Fibroblast of gingiva (primary cell): ENCODE data around the gene AUNIP.

ENCODE experiments used
- DNase-seq: peaks from one replicate; pipeline ENCODE4 v3.0.0-alpha.2; 2011; ENCODE audit warnings: low read depth

AUNIP gene

GRCh38 chr1:25858906-25859789 lies at the start of gene AUNIP:
Gene AUNIP, minus strand, starts transcription at chr1:25859457. Its CDS starts 100 bp downstream, at chr1:25859357.
- DNase-seq: peak; percentile 85

GRCh38 chr1:25909040-25909439 lies 49.8 kb upstream of the AUNIP start:
- DNase-seq: no peak

- DNase-seq: no peak
Measured at GRCh38 chr1:25908161-25908560, 48.9 kb upstream of the AUNIP start.

- DNase-seq: no peak
Measured at GRCh38 chr1:25907601-25908000, 48.3 kb upstream of the AUNIP start.

- no peak for DNase-seq
Measured at GRCh38 chr1:25906644-25907300, 47.5 kb upstream of the AUNIP start.

- peak; percentile 84 for DNase-seq
Measured at GRCh38 chr1:25905680-25906643, 46.7 kb upstream of the AUNIP start, which contains the start of gene STMN1. Gene STMN1, minus strand, starts transcription at chr1:25906419. Its CDS starts 1,743 bp downstream, at chr1:25904676.

GRCh38 chr1:25904943-25905679 lies 45.9 kb upstream of the AUNIP start:
- DNase-seq: peak; percentile 83

- no peak for DNase-seq
Measured at GRCh38 chr1:25903986-25904385, 44.7 kb upstream of the AUNIP start.

- no peak for DNase-seq
Measured at GRCh38 chr1:25902462-25902861, 43.2 kb upstream of the AUNIP start.

GRCh38 chr1:25900219-25900618 lies 41.0 kb upstream of the AUNIP start:
- DNase-seq: no peak

- no peak for DNase-seq
Measured at GRCh38 chr1:25899792-25900191, 40.5 kb upstream of the AUNIP start.

GRCh38 chr1:25898223-25899015 lies 39.2 kb upstream of the AUNIP start:
- DNase-seq: no peak

- DNase-seq: no peak
Measured at GRCh38 chr1:25897754-25898153, 38.5 kb upstream of the AUNIP start.

- DNase-seq: no peak
Measured at GRCh38 chr1:25896266-25896665, 37.0 kb upstream of the AUNIP start.

GRCh38 chr1:25895365-25895990 lies 36.2 kb upstream of the AUNIP start:
- DNase-seq: peak; percentile 88

- no peak for DNase-seq
Measured at GRCh38 chr1:25893116-25893515, 33.9 kb upstream of the AUNIP start.

GRCh38 chr1:25891606-25892005 lies 32.3 kb upstream of the AUNIP start:
- DNase-seq: no peak

GRCh38 chr1:25890239-25891034 lies 31.2 kb upstream of the AUNIP start:
- DNase-seq: no peak

GRCh38 chr1:25889470-25889869 lies 30.2 kb upstream of the AUNIP start:
- DNase-seq: no peak
